G401 (cell line): ENCODE data around the gene NEDD4L. TPM values are rescaled to one million over a fixed set of nuclear protein-coding genes. Genes with fewer than 3 reads are reported as not detected.

Experiments
- DNase-seq: peaks from one replicate; pipeline ENCODE4 v3.0.0-alpha.2; 2015; ENCODE audit warnings: low spot score
- in situ Hi-C: cut with HindIII; loops from 2 replicates; pipeline ENCODE4 v1.10.0; 2016; ENCODE audit warnings: low sequenced_read_pairs, mixed read lengths
- total RNA-seq: library from RNA; depleted of rRNA; stranded (reverse); fragments of >200 nt; shearing (Covaris generic); gene quantifications from 2 replicates; pipeline ENCODE4 v1.2.3, GENCODE V29; 2014

The NEDD4L gene
- total RNA-seq, 1 experiment from 2014 or later, result 0.37 TPM

GRCh38 chr18:58285449-58286130 lies 241.6 kb downstream of the NEDD4L start:
- no peak for DNase-seq
- in situ Hi-C loops, result no loop called here

GRCh38 chr18:58286632-58287352 lies 242.8 kb downstream of the NEDD4L start:
- DNase-seq, result no peak
- in situ Hi-C loops, result no loop called here

- in situ Hi-C loops, result no loop called here
These were observed 243.6 kb downstream of the NEDD4L start for GRCh38 chr18:58287353-58288274.

GRCh38 chr18:58288921-58289797 lies 245.1 kb downstream of the NEDD4L start:
- DNase-seq, result no peak
- in situ Hi-C loops, result no loop called here

More at GRCh38 chr18:58287353-58288274, 243.6 kb downstream of the NEDD4L start:
- no peak for DNase-seq

GRCh38 chr18:58290116-58290695 lies 246.2 kb downstream of the NEDD4L start:
- DNase-seq, result no peak
- in situ Hi-C loops, result no loop called here

GRCh38 chr18:58291131-58291530 lies 247.1 kb downstream of the NEDD4L start:
- in situ Hi-C loops, result no loop called here
- no peak for DNase-seq

GRCh38 chr18:58292638-58293037 lies 248.6 kb downstream of the NEDD4L start:
- in situ Hi-C loops, result no loop called here
- DNase-seq, result no peak

GRCh38 chr18:58297198-58297597 lies 253.2 kb downstream of the NEDD4L start:
- no peak for DNase-seq
- in situ Hi-C loops, result no loop called here

GRCh38 chr18:58298251-58299134 lies 254.5 kb downstream of the NEDD4L start:
- in situ Hi-C loops, result no loop called here
- no peak for DNase-seq

- no peak for DNase-seq
- in situ Hi-C loops, result no loop called here
These were observed 255.1 kb downstream of the NEDD4L start for GRCh38 chr18:58299135-58299473.

- in situ Hi-C loops, result no loop called here
- no peak for DNase-seq
These were observed 255.9 kb downstream of the NEDD4L start for GRCh38 chr18:58299936-58300335.

GRCh38 chr18:58300867-58301266 lies 256.8 kb downstream of the NEDD4L start:
- DNase-seq, result no peak
- in situ Hi-C loops, result no loop called here

GRCh38 chr18:58302811-58303210 lies 258.8 kb downstream of the NEDD4L start:
- in situ Hi-C loops, result no loop called here
- no peak for DNase-seq

- no peak for DNase-seq
These were observed 259.3 kb downstream of the NEDD4L start for GRCh38 chr18:58303363-58303762.

GRCh38 chr18:58305792-58306191 lies 261.8 kb downstream of the NEDD4L start:
- no peak for DNase-seq
- in situ Hi-C loops, result no loop called here

More at GRCh38 chr18:58303363-58303762, 259.3 kb downstream of the NEDD4L start:
- in situ Hi-C loops, result no loop called here

- in situ Hi-C loops, result no loop called here
- DNase-seq, result no peak
These were observed 263.4 kb downstream of the NEDD4L start for GRCh38 chr18:58307441-58307840.

- in situ Hi-C loops, result no loop called here
- DNase-seq, result peak; percentile 62
These were observed 264.4 kb downstream of the NEDD4L start for GRCh38 chr18:58308463-58308862.

- no peak for DNase-seq
- in situ Hi-C loops, result no loop called here
These were observed 265.1 kb downstream of the NEDD4L start for GRCh38 chr18:58309099-58309498.
